ENCODE results near the gene DYDC1. TPM values are rescaled to one million over a fixed set of nuclear protein-coding genes. Genes with fewer than 3 reads are reported as not detected.

Gene DYDC1
- polyA plus RNA-seq, 1 of the 3 experiments (the other 2 are of a cell fraction), result not detected

GRCh38 chr10:80333983-80334382 lies 22.6 kb downstream of the DYDC1 start:
- Histone ChIP-seq H4K20me1 (ENCODE audit: insufficient read depth) (no peaks in the 10 kb centered on the region), H3K27ac (ENCODE audit: low read depth in 2 of 2, low read length in 1 of 2) (no peak overlapping the region), H3K9ac (no peak overlapping the region), H3K79me2 (ENCODE audit: insufficient read depth) (no peaks in the 10 kb centered on the region), H3K27me3 (ENCODE audit: insufficient read depth) (no peaks in the 10 kb centered on the region), H3K9me3 (no peaks in the 10 kb centered on the region), H3K4me2 (no peak overlapping the region), H3K36me3 (replicated peaks in 1 of 2; ENCODE audit: control insufficient read depth in 1 of 2, insufficient read depth in 2 of 2, low read length in 1 of 2) (no peaks in the 10 kb centered on the region), H2AFZ (ENCODE audit: low read depth) (no peak overlapping the region), H3F3A (replicated peaks; ENCODE audit: insufficient read depth) (no peaks in the 10 kb centered on the region), H3K4me1 (ENCODE audit: control insufficient read depth in 1 of 2, insufficient read depth in 2 of 2, low read depth in 1 of 2, low read length in 1 of 2) (no peaks in the 10 kb centered on the region), H3K9me2 (0 out of 2 replicates have a peak, but pooled peaks cover 3% of the 10 kb centered on the region), H3K4me3 (ENCODE audit: low read depth in 2 of 2, low read length in 1 of 2) (no peak overlapping the region)
- ChIA-PET CTCF (no interaction called here), POLR2A (no interaction called here)
- DNase-seq, result no peak
- TF ChIP-seq TCF12 (IDR thresholded peaks at IDR 0.05) (no peak), TEAD4 (IDR thresholded peaks at IDR 0.05; ENCODE audit: borderline replicate concordance, insufficient read depth) (no peak), FOXM1 (IDR thresholded peaks at IDR 0.05; ENCODE audit: low read depth) (no peak), TAF1 (IDR thresholded peaks at IDR 0.05; ENCODE audit: borderline replicate concordance, low read depth, low read length) (no peak), YY1 (IDR thresholded peaks at IDR 0.05; ENCODE audit: low read depth) (no peak), EZH2phosphoT487 (IDR thresholded peaks at IDR 0.05; ENCODE audit: borderline replicate concordance, low read depth) (no peak), CHD2 (IDR thresholded peaks at IDR 0.05; ENCODE audit: low read length, partially characterized antibody) (no peak), MEF2A (IDR thresholded peaks at IDR 0.05; ENCODE audit: borderline replicate concordance, low read depth) (no peak), JUND (IDR thresholded peaks at IDR 0.05) (no peak), SIN3A (IDR thresholded peaks at IDR 0.05; ENCODE audit: borderline replicate concordance, low read depth, low read length) (no peak)
- TF ChIP-seq, protein P1, sequence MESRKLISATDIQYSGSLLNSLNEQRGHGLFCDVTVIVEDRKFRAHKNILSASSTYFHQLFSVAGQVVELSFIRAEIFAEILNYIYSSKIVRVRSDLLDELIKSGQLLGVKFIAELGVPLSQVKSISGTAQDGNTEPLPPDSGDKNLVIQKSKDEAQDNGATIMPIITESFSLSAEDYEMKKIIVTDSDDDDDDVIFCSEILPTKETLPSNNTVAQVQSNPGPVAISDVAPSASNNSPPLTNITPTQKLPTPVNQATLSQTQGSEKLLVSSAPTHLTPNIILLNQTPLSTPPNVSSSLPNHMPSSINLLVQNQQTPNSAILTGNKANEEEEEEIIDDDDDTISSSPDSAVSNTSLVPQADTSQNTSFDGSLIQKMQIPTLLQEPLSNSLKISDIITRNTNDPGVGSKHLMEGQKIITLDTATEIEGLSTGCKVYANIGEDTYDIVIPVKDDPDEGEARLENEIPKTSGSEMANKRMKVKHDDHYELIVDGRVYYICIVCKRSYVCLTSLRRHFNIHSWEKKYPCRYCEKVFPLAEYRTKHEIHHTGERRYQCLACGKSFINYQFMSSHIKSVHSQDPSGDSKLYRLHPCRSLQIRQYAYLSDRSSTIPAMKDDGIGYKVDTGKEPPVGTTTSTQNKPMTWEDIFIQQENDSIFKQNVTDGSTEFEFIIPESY (IDR thresholded peaks at IDR 0.05; ENCODE audit: borderline replicate concordance, low read depth), result no peak
- WGBS (ENCODE audit: low lambda C conversion rate), result 55% methylated on average over 1 of the region's 1 CpG

DNA sequence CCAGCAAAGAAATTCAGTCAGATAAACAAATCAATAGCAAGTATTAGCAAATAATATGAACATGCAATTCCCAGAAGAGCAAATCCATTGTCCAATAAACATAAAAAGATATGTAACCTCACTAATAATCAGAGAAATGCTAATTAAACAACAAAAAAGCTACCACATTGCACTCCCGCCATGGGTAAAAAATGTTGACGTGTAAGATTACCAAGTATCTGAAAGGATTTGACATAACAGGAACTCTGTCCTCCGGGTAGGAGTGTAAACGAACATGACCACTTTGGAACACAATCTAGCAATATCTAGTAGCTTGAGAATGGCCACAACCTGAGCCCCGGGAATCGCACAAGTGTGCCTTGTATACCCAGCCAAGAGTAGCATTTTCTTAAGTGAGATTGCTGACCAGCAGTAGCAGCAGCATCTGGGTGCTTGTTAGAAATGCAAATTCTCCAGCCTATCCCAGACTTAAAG lies 31.6 kb downstream of the DYDC1 start:
- POLR2A ChIA-PET, result no interaction called here
- no peaks in the 10 kb centered on the region for H4K20me1 ChIP-seq (ENCODE audit: insufficient read depth)
- no peak overlapping the region for H3K4me2 ChIP-seq
- CTCF ChIA-PET, result interaction anchor here (1.1 kb wide), 1 partner anchor 26 kb away, joined by 3 read pairs; no protein-coding TSS in a partner anchor
- no peaks in the 10 kb centered on the region for H3K27me3 ChIP-seq (ENCODE audit: insufficient read depth)
- no peak for DNase-seq
- no peaks in the 10 kb centered on the region for H3F3A ChIP-seq (replicated peaks; ENCODE audit: insufficient read depth)
- H3K36me3 ChIP-seq (replicated peaks in 1 of 2; ENCODE audit: control insufficient read depth in 1 of 2, insufficient read depth in 2 of 2, low read length in 1 of 2), result no peaks in the 10 kb centered on the region
- H3K4me1 ChIP-seq (ENCODE audit: control insufficient read depth in 1 of 2, insufficient read depth in 2 of 2, low read depth in 1 of 2, low read length in 1 of 2), result no peaks in the 10 kb centered on the region
- no peak overlapping the region for H3K9ac ChIP-seq
- H3K9me2 ChIP-seq, result no peaks in the 10 kb centered on the region
- 61% methylated on average over 6 of the region's 6 CpGs for WGBS (ENCODE audit: low lambda C conversion rate)
- no peaks in the 10 kb centered on the region for H3K79me2 ChIP-seq (ENCODE audit: insufficient read depth)
- no peak overlapping the region for H2AFZ ChIP-seq (ENCODE audit: low read depth)
- no peaks in the 10 kb centered on the region for H3K9me3 ChIP-seq
- H3K4me3 ChIP-seq (ENCODE audit: low read depth in 2 of 2, low read length in 1 of 2), result no peak overlapping the region
- H3K27ac ChIP-seq (ENCODE audit: low read depth in 2 of 2, low read length in 1 of 2), result no peak overlapping the region
- TF ChIP-seq RXRA (IDR thresholded peaks at IDR 0.05; ENCODE audit: borderline replicate concordance, low read depth) (no peak), USF2 (IDR thresholded peaks at IDR 0.05; ENCODE audit: borderline replicate concordance, low read depth, low read length) (no peak), TEAD4 (IDR thresholded peaks at IDR 0.05; ENCODE audit: borderline replicate concordance, insufficient read depth) (no peak), RCOR1 (IDR thresholded peaks at IDR 0.05; ENCODE audit: low read length) (no peak), YY1 (IDR thresholded peaks at IDR 0.05; ENCODE audit: low read depth) (no peak), IRF3 (IDR thresholded peaks at IDR 0.05; ENCODE audit: low read depth, low read length) (no peak), ELF1 (IDR thresholded peaks at IDR 0.05) (no peak), FOSL2 (IDR thresholded peaks at IDR 0.05; ENCODE audit: borderline replicate concordance, low read depth) (no peak), NFIC (IDR thresholded peaks at IDR 0.05; ENCODE audit: borderline replicate concordance) (no peak), SMC3 (IDR thresholded peaks at IDR 0.05; ENCODE audit: low read depth, low read length) (no peak), TAF1 (IDR thresholded peaks at IDR 0.05; ENCODE audit: borderline replicate concordance, low read depth, low read length) (no peak), GABPA (IDR thresholded peaks at IDR 0.05; ENCODE audit: low read depth) (no peak), MXI1 (IDR thresholded peaks at IDR 0.05; ENCODE audit: low read depth, low read length) (no peak)
- TF ChIP-seq, protein P2, sequence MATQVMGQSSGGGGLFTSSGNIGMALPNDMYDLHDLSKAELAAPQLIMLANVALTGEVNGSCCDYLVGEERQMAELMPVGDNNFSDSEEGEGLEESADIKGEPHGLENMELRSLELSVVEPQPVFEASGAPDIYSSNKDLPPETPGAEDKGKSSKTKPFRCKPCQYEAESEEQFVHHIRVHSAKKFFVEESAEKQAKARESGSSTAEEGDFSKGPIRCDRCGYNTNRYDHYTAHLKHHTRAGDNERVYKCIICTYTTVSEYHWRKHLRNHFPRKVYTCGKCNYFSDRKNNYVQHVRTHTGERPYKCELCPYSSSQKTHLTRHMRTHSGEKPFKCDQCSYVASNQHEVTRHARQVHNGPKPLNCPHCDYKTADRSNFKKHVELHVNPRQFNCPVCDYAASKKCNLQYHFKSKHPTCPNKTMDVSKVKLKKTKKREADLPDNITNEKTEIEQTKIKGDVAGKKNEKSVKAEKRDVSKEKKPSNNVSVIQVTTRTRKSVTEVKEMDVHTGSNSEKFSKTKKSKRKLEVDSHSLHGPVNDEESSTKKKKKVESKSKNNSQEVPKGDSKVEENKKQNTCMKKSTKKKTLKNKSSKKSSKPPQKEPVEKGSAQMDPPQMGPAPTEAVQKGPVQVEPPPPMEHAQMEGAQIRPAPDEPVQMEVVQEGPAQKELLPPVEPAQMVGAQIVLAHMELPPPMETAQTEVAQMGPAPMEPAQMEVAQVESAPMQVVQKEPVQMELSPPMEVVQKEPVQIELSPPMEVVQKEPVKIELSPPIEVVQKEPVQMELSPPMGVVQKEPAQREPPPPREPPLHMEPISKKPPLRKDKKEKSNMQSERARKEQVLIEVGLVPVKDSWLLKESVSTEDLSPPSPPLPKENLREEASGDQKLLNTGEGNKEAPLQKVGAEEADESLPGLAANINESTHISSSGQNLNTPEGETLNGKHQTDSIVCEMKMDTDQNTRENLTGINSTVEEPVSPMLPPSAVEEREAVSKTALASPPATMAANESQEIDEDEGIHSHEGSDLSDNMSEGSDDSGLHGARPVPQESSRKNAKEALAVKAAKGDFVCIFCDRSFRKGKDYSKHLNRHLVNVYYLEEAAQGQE (IDR thresholded peaks at IDR 0.05; ENCODE audit: low read depth, low read length), result no peak
